HL-60/S4 treated with retinoic acid at 250 ng/mL for 4 days and 3 days (cell line): ENCODE measurements around the gene HOXD12.

Source experiments
- in situ Hi-C: fragments of 300-500 bp; cut with MboI; formaldehyde crosslinking; loops from 2 replicates; pipeline ENCODE4 v1.7.0; 2022; ENCODE audit warnings: low sequenced_read_pairs

HOXD12 gene

GRCh38 chr2:176114930-176115625, 15.5 kb downstream of the HOXD12 start:
- in situ Hi-C loops: loop anchor here (25.0 kb wide), 1 partner anchor 1197 kb away; no protein-coding TSS in a partner anchor

- in situ Hi-C loops: loop anchor here (25.0 kb wide), 1 partner anchor 1196 kb away; no protein-coding TSS in a partner anchor
Measured at GRCh38 chr2:176115883-176116813, 16.6 kb downstream of the HOXD12 start, which contains the start of gene HOXD10. Gene HOXD10, plus strand, starts transcription at chr2:176116778. Its CDS starts 56 bp downstream, at chr2:176116834.

- in situ Hi-C loops: loop anchor here (25.0 kb wide), 1 partner anchor 1195 kb away; no protein-coding TSS in a partner anchor
Measured at GRCh38 chr2:176117162-176117822, 17.7 kb downstream of the HOXD12 start.

- in situ Hi-C loops: loop anchor here (25.0 kb wide), 1 partner anchor 1194 kb away; no protein-coding TSS in a partner anchor
Measured at GRCh38 chr2:176117823-176118371, 18.3 kb downstream of the HOXD12 start.

GRCh38 chr2:176118601-176119339, 19.2 kb downstream of the HOXD12 start:
- in situ Hi-C loops: loop anchor here (25.0 kb wide), 1 partner anchor 1194 kb away; no protein-coding TSS in a partner anchor

- in situ Hi-C loops: loop anchor here (25.0 kb wide), 1 partner anchor 1192 kb away; no protein-coding TSS in a partner anchor
Measured at GRCh38 chr2:176120364-176121189, 21.0 kb downstream of the HOXD12 start.

GRCh38 chr2:176121190-176122051, 21.8 kb downstream of the HOXD12 start:
- in situ Hi-C loops: loop anchor here (25.0 kb wide), 1 partner anchor 1191 kb away; no protein-coding TSS in a partner anchor

GRCh38 chr2:176122052-176122682, 22.6 kb downstream of the HOXD12 start:
- in situ Hi-C loops: loop anchor here (25.0 kb wide), 1 partner anchor 1190 kb away; no protein-coding TSS in a partner anchor

GRCh38 chr2:176122683-176123410, 23.3 kb downstream of the HOXD12 start, which contains the start of gene HOXD9:
Gene HOXD9, plus strand, starts transcription at chr2:176122719. Its CDS starts 50 bp downstream, at chr2:176122769.
- in situ Hi-C loops: loop anchor here (25.0 kb wide), 1 partner anchor 1189 kb away; no protein-coding TSS in a partner anchor

GRCh38 chr2:176123411-176124109, 24.0 kb downstream of the HOXD12 start:
- in situ Hi-C loops: loop anchor here (25.0 kb wide), 1 partner anchor 1189 kb away; no protein-coding TSS in a partner anchor

GRCh38 chr2:176124110-176124946, 24.7 kb downstream of the HOXD12 start:
- in situ Hi-C loops: loop anchor here (25.0 kb wide), 1 partner anchor 1188 kb away; no protein-coding TSS in a partner anchor

- in situ Hi-C loops: loop anchor here (25.0 kb wide), 4 partner anchors 337 to 1187 kb away; no protein-coding TSS in a partner anchor
Measured at GRCh38 chr2:176124947-176125771, 25.6 kb downstream of the HOXD12 start.

- in situ Hi-C loops: loop anchor here (25.0 kb wide), 3 partner anchors 337 to 1012 kb away; no protein-coding TSS in a partner anchor
Measured at GRCh38 chr2:176125772-176126054, 26.1 kb downstream of the HOXD12 start.
